HG02678 (cell line): ENCODE data around the gene SLC51A.
A peak's percentile ranks its signal among the peaks of the same experiment; 100 is the strongest.
"Not testable (repeated sequence)": the region's sequence is repeated elsewhere in the genome, so short reads cannot be mapped to it uniquely, and the experiment has no call there.

Experiments
- ATAC-seq: cut with Tn5 transposase; IDR thresholded peaks from one replicate; pipeline ENCODE4 v1.9.1; 2021; ENCODE audit warnings: mild to moderate bottlenecking, moderate library complexity; ENCODE audit not compliant: unreplicated experiment

Gene SLC51A

DNA sequence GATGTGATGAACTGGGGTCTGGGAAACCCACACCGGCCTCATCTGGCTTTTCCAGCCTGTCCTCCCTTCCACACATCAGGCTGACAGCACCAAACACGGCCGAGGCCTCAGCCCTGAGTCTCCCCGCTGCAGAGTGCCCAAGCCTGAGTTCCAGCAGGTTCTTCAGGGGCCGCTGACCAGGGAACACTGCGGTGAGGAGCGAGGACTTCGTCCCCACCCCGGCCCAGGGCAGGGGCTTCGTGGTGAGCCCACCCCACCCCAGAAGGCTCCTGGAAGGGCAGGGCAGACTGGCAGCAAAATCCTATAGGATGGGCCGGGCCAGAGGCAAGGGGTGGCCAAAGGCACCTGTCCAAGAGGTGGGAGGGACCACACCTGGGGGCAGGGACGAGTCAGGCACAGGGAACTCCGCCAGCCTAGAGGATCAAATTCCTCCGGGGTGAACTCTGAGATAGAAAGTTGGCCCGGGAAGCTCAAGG lies at the start of gene SLC51A:
Gene SLC51A, plus strand, starts transcription at position 446 of the 476 bp plus-strand sequence. CDS start 179 bp downstream, outside the sequence.
- no peak for ATAC-seq

DNA sequence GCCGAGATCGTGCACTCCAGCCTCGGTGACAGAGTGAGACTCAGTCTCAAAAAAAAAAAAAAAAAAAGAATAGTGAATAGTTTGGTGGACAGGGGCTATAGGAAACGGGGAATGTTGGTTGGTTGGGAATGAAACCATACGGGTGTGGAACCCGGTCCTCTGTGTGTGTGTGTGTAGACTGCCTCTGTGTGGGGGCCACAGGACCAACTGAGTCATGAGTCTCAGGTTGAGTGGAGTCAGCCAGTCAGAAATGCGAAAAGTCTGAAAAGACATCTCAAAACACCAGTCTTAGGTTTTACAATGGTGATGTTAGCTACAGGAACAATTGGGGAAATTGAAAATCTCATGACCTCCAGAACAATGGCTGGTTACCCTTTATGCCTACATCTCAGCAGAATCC lies 49.6 kb upstream of the SLC51A start:
- ATAC-seq: no peak

DNA sequence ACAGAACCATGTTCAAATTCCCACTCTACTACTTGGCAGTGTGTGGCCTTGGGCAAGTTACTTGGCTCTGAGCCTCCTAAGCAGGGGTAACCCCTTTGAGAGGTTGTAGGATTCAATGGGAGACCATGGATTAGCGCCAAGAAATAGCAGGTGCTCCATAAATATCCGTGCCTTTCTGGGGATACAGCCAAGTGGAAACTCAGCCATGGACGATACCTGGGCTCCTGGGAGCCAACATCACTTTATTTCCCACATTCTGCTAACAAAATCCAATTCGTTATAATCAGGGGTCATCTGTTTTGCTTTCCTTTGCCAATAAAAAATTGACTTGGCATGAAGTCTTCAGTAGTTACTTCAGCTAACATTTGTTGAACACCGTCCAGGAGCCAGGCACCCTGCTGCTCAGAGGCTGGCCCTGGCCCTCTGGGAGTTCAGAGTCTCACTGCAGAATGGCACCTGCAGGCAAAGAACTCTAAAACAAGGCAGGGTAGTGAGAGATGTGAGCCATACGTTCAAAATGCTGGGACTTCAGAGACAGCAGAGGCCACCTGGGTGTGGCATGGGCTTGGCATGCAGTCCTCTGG lies 47.4 kb upstream of the SLC51A start:
- no peak for ATAC-seq

DNA sequence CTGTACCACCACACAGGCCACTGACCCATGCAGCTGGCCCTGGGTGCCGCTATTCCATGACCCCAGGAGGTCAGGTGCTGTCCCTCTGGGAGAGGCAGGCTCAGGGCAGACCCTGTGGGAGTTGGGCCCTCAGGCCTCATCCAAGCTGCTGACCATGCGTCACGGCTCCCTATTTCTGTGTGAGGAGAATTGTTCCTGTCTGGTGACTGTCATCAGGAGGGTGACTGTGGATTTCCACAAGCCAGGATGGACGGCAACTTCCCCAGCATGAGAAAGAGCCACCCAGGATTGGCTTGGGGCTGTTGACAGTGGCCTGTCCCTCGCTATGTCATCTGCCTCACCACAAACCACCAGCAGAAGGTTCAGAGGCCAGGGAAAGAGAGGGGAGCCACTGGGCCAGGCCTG lies 46.5 kb upstream of the SLC51A start:
- no peak for ATAC-seq

DNA sequence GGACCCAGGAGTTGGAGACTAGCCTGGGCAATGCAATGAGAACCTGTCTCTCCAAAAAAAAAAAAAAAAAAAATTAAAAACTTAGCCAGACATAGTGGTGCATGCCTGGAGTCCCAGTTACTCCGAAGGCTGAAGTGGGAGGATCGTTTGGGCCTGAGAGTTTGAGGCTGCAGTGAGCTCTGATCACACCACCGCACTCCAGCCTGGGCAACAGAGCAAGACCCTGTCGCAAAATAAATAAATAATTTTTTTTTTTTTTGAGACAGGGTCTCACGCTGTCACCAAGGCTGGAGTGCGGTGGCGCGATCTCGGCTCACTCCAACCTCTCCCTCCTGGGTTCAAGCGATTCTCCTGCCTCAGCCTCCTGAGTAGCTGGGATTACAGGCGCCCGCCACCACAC lies 46.0 kb upstream of the SLC51A start:
- not testable (repeated sequence) for ATAC-seq

DNA sequence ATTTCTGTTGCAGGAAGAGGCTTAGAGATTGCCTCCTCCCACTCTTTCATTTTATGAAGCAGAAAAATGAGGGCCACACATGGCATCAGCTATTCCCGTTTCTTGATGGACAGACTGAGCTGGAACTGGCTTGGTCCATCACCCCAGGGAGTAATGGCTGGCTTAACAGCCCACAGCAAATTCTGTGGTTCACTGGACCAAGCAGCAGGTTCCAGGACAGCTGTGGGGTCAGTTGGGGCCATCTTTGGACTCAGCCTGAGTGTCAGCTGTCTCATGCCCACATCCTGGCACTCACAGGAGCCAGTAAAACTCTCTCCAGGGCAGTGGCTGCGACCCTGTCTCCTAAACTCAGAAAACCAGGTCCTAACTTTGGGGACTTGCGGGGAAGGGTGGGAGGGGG lies 41.7 kb upstream of the SLC51A start:
- ATAC-seq: no peak

DNA sequence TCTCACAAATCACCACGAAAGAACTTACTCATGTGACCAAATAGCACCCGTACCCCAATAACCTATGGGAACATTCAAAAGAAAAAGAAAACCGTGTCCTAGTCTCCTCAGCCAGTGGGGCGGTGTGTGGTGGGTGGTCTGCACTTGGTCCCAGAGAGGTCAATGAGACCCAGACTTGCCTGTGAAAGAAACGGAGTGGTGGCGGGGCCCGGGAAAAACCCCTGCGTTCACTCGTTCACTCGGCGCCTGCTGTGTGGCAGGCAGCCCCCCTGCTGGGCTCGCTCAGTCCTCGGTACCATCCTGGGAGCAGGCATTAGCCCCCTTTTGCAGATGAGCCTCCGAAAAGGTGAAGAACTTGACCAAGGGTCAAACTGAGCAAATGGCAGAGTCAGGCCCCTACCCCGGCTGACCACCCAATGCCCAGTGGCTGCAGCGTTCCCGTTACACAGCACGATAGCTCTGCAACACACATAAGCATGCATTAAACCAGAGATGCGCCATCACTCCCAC lies 41.2 kb upstream of the SLC51A start:
- ATAC-seq: no peak

DNA sequence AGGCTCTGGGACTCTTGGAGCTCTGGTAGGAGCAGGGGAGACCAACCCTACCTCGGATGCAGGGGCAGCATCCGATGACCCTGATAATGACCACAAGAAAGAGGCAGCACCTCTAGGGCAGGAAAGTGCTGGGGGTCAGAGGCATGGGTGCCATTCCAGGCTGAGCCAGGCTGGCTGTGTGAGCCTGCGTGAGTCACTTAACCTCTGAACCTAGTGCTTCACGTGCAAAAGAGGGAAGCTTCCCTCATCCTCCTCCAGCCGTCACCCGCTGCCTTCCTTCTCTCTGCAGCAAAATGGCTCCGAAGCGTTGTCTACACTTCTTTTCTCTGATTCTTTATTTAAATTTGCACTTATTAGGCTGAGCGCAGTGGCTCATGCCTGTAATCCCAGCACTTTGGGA lies 40.6 kb upstream of the SLC51A start:
- no peak for ATAC-seq

DNA sequence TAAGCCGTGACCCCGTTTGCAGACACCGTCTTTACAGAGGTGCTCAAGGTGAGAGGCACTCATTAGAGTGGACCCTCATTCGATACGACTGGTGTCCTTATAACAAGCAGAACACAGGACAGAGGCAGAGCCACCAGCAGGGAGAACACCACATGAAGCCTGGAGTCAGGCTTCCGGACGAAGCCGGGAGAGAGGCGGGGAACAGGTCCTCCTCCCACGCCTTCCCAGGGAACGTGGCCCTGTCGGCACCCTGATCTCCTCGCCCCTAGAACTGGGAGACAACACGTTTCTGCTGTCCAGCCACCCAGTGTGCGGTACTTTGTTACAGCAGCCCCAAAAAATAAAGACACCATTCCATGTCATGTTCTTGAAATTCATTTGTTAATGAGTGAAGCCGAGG lies 38.8 kb upstream of the SLC51A start:
- ATAC-seq: no peak

DNA sequence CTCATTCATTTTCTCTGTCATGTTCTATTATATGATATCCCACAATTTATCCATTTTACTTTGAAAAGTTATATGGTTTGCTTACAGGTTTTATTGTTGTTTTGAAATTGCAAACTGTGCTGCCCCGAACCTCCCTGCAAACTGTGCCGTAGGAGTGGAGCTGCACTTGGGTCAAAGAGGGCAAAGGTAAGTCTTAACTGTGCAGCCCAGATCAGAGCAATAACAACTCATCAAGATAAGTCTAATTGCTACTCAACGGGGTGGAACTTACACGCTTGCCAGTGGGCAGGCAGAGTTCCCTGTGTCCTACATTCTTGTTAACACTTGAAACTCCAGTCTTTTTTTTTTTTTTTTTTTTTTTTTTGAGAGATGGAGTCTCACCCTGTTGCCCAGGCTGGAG lies 38.4 kb upstream of the SLC51A start:
- ATAC-seq: no peak

DNA sequence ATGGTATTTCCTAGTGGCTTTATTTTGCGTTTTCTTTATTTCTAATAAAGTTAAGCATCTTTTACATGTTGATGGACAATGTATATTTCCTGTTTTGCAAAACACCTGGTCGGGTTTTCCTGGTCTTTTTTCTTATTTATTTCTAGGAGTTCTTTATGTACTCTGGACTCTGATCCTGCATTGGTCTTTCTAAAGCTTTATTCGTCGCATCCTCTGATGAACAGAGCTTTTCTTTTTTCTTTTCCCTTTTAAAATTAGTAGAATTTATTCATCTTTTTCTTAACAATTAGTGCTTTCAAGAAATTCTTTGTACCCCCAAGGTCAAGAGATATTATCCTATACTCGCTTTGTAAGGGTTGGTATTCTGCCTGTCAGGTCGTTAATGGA lies 37.3 kb upstream of the SLC51A start:
- ATAC-seq: no peak

DNA sequence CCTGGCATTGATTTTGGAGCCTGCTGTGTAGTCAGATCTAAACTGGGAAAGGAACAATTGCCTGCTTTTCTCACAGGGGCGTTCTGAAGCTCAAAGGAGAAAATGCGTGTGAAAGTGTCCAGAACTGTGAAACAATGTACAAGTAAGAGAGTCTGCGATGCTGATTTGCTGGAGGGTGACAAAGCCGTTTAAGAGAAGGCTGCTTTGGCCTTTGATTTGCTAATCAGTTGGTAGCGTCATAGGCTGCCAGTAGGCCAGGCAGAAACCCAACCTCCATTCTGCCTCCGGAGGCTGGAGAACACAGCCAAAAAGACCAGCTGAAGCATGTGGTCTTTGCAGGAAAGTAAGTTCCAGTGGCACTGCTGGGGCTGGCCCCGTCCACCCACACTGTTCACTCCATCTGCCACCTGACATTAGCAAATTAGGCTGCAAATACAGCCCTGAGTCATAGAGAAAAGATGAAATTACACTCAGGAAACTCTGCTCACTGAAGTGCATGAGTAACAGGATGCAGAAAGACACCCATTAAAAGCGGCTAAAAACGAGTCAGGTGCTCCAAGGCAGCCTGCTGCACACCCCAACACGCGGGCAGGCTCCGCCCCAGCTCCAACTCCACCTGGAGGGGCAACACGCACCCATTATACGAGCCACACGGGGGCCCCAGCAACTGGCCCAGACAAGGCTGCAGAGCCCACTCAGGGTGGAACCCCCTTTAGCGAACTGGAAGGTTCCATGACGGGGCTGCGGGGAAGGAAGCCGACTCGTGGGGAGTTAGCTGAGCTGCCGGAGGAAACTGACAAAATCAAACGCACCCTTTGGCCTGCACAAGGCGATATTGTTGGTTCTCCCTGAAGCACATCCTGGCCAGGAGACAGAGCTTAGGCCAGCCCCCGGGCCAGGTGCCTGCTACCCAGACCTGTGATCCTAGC lies 36.7 kb upstream of the SLC51A start:
- ATAC-seq: peak; percentile 63

DNA sequence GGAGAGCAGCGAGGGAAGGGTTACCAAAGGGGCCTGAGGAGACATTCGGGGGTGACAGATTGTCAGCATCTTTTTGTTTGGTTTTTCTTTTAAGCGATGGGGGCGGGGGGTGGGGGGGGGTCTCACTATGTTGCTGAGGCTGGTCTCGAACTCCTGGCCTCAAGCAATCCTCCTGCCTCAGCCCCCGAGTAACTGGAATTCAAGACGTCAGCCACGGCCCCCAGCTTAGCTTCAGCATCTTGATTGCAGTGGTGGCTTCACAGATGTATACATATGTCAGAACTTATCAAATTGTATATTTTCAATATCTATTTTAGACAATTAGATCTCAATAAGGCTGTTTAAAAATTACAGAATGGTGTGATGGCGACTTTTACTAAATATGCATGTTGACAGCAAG lies 36.0 kb upstream of the SLC51A start:
- ATAC-seq: no peak

DNA sequence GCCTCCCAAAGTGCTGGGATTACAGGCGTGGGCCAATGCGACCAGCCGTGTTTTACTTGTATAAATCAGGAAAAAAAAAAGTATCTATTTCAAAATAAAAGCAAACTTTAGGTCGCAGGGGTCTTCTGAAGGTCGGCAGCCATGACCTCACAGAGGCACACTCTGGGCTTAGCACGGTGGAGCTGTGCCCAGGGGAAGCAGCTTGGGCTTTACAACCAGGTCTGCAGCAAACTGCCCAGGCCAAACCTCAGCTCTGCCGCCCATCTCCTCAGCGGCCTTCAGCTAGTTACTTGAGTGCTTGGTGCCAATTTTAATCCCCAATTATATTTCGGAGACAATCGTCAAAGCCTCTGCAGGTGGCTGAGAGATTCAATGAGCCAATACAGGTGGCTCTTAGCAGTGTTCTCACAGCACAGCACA lies 35.2 kb upstream of the SLC51A start:
- no peak for ATAC-seq

DNA sequence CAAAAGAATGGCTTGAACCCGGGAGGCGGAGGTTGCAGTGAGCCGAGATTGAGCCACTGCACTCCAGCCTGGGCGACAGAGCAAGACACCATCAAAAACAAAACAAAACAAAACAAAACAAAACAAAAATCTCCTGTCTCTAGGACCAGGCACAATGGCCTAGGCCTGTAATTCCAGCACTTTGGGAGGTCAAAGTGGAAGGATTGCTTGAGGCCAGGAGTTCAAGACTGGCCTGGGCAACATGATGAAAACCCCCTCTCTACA lies 32.2 kb upstream of the SLC51A start:
- ATAC-seq: not testable (repeated sequence)

DNA sequence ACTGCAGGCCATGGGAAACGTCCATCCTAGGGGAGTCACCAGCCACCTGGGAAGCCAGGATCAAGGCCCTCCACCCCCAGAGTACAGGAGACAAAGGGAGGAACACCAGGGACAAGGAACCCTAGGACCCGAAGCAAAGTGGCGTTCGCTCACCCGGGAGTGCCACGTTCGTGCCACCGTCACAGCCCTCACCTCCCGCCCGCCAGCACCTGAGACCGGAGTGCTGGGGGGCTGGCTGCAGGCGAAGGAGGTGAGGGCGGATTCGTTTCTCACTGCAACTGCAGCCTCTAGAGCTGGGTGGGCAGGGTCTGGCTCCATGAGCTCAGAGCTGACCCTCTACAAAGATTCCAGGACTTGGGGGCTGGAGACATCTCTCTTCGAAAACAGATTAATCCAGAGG lies 31.5 kb upstream of the SLC51A start:
- ATAC-seq: no peak

DNA sequence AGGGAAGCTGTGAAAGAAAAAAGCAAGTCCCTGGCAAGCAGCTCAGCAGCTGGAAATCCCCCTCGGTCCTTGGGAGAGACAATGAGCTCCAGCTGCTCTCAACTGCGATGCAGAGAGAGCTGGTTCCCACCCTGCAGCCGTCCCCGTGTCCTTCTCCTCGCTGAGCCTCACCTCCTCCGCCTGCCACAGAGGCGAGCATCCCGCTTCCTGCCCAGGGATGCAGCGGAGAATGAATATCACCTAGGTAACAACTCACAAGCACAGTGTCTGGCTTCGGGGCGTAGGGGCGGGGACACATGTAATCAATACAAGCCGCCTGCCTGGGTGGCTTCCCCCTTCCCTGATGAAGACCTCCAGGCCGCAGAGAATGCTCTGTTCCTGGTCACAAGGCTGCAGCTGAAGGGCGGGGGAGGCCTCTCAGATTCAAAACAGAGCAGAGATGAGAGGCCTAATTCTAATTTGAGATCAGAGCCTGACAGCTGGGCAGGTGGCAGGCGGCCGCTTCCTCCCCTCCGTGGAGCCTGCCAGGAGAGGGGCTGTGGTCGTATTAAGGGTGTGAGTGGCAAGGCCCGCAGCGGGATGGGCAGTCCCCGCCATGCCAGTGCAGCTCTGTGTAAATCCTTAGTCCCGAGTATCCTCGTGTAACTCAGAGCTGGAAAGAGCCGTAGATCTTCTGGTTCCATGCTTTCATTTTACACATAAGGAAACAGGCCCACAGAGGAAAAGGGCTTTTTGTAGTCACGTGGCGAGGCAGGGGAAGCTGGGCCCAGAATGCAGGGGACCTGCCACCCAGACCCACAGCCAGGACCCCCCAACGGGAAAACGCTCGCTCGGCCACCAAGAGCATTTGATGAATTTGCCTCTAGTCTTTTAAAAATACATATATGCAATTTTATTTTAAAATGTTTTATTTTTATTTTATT lies 29.4 kb upstream of the SLC51A start:
- peak; percentile 59 for ATAC-seq

DNA sequence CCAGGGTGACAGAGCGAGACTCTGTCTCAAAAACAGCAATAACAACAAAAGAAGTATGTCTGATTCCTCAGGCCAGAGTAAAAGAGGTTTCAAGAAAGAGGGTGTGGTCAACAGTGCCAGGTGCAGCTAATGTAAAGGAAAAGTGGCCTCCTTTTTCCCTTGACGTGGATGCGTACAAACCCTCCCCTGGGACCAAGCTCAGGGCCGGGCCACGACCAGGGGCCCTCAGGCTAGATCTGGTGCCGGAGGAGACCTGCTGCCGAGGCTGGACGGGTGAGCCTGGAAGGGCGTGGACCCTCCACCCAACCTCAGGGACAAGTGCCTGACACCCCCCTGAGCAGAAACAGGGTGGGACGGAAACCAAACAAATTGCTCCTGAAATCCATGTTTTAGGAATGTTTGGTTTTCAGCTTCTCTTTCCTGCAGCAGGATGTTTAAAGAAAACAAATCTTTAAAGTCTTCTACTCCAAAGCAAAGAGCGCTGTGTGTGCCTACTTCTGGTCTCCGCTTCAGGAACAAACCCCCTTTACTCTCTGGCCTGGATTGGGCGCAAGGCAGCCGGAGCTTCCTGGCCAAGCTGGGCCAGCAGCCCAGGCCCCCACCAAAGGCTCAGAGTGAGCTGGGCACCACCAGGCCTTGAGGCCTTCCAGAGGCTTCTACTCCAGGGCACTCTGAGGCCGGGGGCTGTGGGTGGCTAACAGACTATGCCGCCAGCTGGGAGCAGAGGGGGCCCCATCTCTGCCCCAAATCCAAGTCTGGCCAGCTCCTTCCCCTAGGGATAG lies 26.6 kb upstream of the SLC51A start:
- no peak for ATAC-seq

DNA sequence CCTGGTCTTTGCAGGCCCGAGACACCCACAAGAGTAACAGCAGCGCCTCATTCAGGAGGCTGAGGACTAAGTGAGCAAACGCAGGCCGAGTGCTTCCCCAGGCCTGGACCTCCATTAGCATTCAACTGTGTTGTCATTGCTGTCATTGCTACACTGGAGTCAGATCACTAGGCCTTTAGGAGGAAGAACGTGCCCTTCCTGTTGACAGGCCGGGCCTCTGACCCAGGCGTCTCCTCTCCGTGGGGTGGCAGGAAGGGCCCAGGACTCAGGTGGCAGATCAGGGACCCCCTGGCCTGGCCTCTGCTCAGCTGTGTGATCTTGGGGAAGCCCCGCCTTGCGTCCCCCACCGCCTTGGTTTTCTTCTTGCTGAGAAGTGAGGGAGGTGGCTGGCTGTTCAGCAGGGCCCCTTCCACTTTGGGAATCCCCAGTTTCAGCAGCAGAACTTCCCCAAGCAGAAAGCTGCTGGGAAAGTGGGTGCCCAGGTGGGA lies 24.3 kb upstream of the SLC51A start:
- peak; percentile 45 for ATAC-seq

DNA sequence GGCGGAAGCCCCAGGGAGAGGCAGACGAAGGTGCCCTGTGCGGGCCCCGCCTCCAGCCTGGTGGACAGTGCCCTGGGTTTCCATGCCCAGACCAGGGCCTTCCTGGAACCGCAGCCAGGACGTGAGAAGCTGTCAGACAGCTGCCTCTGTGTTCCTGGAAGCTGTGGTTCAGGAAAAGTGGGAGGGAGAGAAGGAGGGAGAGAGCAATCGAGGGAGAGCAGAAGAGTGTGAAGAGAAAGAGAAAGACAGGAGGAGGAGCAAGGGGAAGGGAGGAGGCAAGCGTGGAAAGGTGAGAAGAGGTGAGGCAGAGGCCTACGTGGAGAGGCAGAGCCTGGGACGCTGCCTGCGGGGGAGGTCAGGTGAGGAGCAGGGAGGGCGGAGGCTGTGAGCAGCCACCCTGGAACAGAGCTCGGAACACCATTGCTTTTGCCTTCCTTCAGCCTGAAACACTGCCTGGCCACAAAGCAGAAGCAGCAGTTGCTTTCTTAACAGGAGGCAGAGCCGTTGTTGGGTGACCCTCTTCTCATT lies 23.7 kb upstream of the SLC51A start:
- ATAC-seq: peak; percentile 26
